GM21515 (cell line): ENCODE results near the gene EPS8L3.
"Not testable (repeated sequence)": the region's sequence is repeated elsewhere in the genome, so short reads cannot be mapped to it uniquely, and the experiment has no call there.

Experiments
- ATAC-seq: cut with Tn5 transposase; IDR thresholded peaks from one replicate; pipeline ENCODE4 v1.9.1; 2021; ENCODE audit not compliant: unreplicated experiment

EPS8L3 gene

DNA sequence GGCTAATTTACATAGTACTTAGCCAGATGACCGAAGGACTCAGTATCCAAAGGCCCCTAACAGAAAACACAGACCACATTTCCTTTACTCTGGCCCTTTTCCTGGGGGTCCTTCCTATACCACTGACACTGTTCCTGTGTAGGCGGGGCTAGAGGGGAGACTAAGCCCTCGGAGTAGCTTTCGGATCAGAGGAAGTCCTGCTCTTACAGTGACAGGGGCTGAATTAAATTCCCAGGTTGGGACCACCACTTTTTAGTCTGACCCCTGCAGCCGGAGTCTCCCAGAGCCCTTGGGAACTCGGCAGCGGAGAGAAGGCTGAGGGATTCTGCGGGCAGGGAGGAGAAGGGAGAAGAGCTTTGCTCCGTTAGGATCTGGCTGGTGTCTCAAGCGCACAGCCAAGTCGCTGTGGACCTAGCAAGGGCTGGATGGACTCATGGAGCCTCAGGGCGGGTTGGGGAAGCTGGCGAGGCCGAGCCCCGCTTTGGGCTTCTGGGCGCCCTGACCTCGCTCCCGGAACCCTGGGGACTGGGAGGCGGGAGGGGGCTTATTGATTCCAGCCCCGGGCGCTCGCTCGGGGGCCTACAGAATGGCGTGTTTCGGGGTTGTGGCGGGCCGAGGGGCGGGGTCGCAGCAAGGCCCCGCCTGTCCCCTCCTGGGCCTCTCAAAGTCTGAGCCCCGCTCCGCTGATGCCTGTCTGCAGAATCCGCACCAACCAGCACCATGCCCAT, 52.0 kb downstream of the EPS8L3 start, which contains the start of gene GSTM5:
Gene GSTM5 (plus strand): TSS at position 659 of the 728 bp plus-strand sequence. CDS start 62 bp downstream, at position 721.
- ATAC-seq: not testable (repeated sequence)

DNA sequence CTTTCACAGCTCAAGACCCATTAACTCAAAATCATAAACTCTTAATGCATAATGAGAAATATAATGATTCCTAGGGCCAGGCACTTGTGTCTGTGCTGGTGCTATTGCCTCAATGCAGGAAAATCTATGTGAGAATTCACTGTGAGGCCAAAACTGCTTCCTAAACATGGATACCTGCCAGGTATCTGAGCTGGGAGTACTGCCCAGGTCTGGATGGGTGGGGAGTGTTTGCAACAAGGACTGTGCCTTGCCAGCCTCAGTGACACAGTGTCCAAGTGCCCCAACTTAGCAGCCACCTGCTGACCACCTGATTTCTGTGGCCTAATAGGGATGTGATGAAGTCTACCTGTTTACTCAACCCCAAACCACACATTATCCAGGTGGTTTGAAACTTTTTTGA, 53.9 kb downstream of the EPS8L3 start:
- not testable (repeated sequence) for ATAC-seq

DNA sequence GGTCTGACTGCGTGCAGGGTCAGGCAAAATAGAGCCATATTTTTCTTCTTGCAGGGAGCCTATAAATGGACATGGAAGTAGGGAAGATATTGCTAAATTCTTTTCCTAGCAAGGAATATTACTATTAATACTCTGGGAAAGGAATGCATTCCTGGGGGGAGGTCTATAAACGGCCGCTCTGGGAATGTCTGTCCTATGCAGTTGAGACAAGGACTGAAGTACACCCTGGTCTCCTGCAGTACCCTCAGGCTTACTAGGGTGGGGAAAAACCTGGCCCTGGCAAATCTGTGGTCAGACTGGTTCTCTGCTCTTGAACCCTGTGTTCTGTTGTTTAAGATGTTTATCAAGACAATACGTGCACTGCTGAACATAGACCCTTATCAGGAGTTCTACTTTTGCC, 54.8 kb downstream of the EPS8L3 start:
- ATAC-seq: not testable (repeated sequence)

DNA sequence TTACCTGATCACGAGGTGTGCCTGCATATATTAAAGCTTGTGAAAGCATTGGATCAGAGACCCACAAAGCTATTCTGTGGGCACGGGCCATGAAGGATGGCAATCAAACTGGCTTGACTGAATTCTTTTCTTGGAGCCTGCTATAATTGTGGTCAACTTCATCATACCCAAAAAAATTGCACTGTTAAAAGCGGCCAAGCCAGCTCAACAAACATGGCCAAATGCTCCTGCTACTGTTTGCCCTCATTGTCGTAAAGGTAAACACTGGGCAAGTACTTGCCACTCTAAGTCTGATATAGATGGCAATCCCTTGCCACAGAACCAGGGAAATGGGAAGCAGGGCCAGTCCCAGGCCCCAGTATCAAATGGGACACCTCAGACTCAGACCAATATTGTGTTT, 58.3 kb downstream of the EPS8L3 start:
- ATAC-seq: no peak

DNA sequence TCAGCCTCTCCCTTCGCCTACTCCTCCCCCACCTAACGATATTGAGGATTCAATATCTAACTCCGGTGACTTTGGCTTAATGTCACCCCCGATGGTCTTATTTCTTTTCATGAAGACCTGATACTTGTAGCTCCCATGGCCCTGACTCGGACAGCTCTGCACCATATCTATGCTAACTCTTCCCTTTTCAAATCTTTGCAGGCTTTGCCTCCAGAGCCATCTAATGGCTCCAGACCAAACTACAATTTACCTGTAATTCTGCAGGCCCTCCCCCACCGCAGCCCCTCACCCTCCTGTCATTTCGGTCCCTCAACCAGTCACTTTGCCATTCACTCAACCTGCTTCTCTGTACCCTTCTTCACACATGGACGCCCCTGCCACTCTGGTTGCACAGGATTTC, 59.5 kb downstream of the EPS8L3 start:
- ATAC-seq: no peak

DNA sequence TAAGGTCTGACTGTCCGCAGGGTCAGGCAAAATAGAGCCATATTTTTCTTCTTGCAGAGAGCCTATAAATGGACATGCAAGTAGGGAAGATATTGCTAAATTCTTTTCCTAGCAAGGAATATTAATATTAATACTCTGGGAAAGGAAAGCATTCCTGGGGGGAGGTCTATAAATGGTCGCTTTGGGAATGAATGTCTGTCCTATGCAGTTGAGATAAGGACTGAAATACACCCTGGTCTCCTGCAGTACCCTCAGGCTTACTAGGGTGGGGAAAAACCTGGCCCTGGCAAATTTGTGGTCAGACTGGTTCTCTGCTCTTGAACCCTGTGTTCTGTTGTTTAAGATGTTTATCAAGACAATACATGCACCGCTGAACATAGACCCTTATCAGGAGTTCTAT, 60.8 kb downstream of the EPS8L3 start:
- ATAC-seq: not testable (repeated sequence)
